K562 (cell line): Measurements from ENCODE around the gene IL10RB. TPM values are rescaled to one million over a fixed set of nuclear protein-coding genes. Genes with fewer than 3 reads are reported as not detected.

ENCODE experiments used
- ATF1 ChIP-seq, 2 experiments: fragments of 450-650 bp in 1 of 2; IDR thresholded peaks; 2 replicates each; pipeline ENCODE4 v1.6.1; 2016; ENCODE audit warnings: missing compliant biosample characterization in 1 of 2, missing genetic modification characterization in 1 of 2
- CREBBP ChIP-seq: IDR thresholded peaks from one replicate; pipeline ENCODE4 v1.6.1; 2012; ENCODE audit warnings: low read depth, mild to moderate bottlenecking, control low read depth, inconsistent platforms, low read length
- DNMT1 ChIP-seq: fragments of 450-650 bp; IDR thresholded peaks from 2 replicates; pipeline ENCODE4 v1.6.1; 2016; ENCODE audit warnings: antibody characterized with exemption, mild to moderate bottlenecking
- ETS2 ChIP-seq: IDR thresholded peaks from 2 replicates; pipeline ENCODE4 v1.6.1; 2016; ENCODE audit warnings: borderline replicate concordance, missing genetic modification characterization, mild to moderate bottlenecking, moderate library complexity, missing compliant biosample characterization; ENCODE audit not compliant: poor library complexity, severe bottlenecking
- FOXM1 ChIP-seq, 2 experiments: fragments of 450-650 bp in 1 of 2; sonication (generic) in 1 of 2; formaldehyde crosslinking in 1 of 2; IDR thresholded peaks; 2 replicates each; pipeline versions ENCODE4 v1.6.1 to v1.9.0; 2017 to 2022; ENCODE audit warnings: low read depth in 2 of 2, mild to moderate bottlenecking in 2 of 2, missing genetic modification reagents in 1 of 2, moderate library complexity in 1 of 2
- GTF2A2 ChIP-seq: IDR thresholded peaks from 2 replicates; pipeline ENCODE4 v1.6.1; 2016; ENCODE audit warnings: mild to moderate bottlenecking, missing genetic modification characterization, missing compliant biosample characterization
- HDAC8 ChIP-seq: fragments of 450-650 bp; IDR thresholded peaks from 2 replicates; pipeline ENCODE4 v1.6.1; 2016; ENCODE audit warnings: mild to moderate bottlenecking, missing genetic modification characterization, moderate library complexity, missing compliant biosample characterization
- HMGN3 ChIP-seq: IDR thresholded peaks from 2 replicates; pipeline ENCODE4 v1.6.1; 2011; ENCODE audit warnings: borderline replicate concordance, low read depth, mild to moderate bottlenecking, mixed read lengths, low read length; ENCODE audit not compliant: insufficient read length; ENCODE audit errors: extremely low read depth
- KLF1 ChIP-seq: fragments of 450-650 bp; IDR thresholded peaks from 2 replicates; pipeline ENCODE4 v1.6.1; 2016; ENCODE audit warnings: missing genetic modification characterization, missing compliant biosample characterization
- MEF2D ChIP-seq: conservative IDR thresholded peaks from 2 replicates; pipeline ENCODE4 v1.6.1; 2016; ENCODE audit warnings: low read depth, missing genetic modification characterization, missing compliant biosample characterization
- PCBP1 ChIP-seq: fragments of 200-400 bp; formaldehyde crosslinking; IDR thresholded peaks from 2 replicates; pipeline ENCODE4 v1.6.1; 2018; ENCODE audit warnings: mild to moderate bottlenecking, low read depth, low read length; ENCODE audit not compliant: poor library complexity, severe bottlenecking
- RAD21 ChIP-seq, 2 experiments: fragments of 250-450 bp in 1 of 2; fragments of 450-650 bp in 1 of 2; sonication (Bioruptor Pico) in 1 of 2; formaldehyde crosslinking in 1 of 2; IDR thresholded peaks in 1 of 2; conservative IDR thresholded peaks in 1 of 2; 2 replicates each; pipeline versions ENCODE4 v1.4.0 to v1.8.0; 2020 to 2022; ENCODE audit warnings: mild to moderate bottlenecking in 2 of 2, moderate library complexity in 1 of 2
- SRSF1 ChIP-seq: fragments of 200-400 bp; formaldehyde crosslinking; IDR thresholded peaks from 2 replicates; pipeline ENCODE4 v1.6.1; 2017; ENCODE audit warnings: mild to moderate bottlenecking, low read depth, low read length, moderate library complexity
- TEAD2 ChIP-seq: fragments of 450-650 bp; IDR thresholded peaks from 2 replicates; pipeline ENCODE4 v1.6.1; 2016; ENCODE audit warnings: missing genetic modification characterization, control low read depth, missing compliant biosample characterization
- ZBTB33 ChIP-seq: sonication (generic); formaldehyde crosslinking; IDR thresholded peaks from 2 replicates; pipeline ENCODE4 v1.8.1; 2023; ENCODE audit warnings: mild to moderate bottlenecking, missing genetic modification reagents
- ZNF407 ChIP-seq: fragments of 450-650 bp; IDR thresholded peaks from 2 replicates; pipeline ENCODE4 v1.6.1; 2016; ENCODE audit warnings: low read depth
- ZNF408 ChIP-seq: fragments of 250-450 bp; sonication (Bioruptor Pico); IDR thresholded peaks from 2 replicates; pipeline ENCODE4 v1.4.0; 2020; ENCODE audit warnings: low read depth, mild to moderate bottlenecking, moderate library complexity
- polyA plus RNA-seq, 8 experiments: library from polyadenylated mRNA; depleted of rRNA in 4 of 8; stranded (reverse) in 5 of 8; unstranded in 3 of 8; fragments of >200 nt; fragmentation: Nextera tagmentation in 2 of 8; fragmentation: Illumina TruSeq in 1 of 8; extraction: Ambion mirVana in 2 of 8; extraction: Trizol in 1 of 8; gene quantifications; 2 replicates each; pipeline versions ENCODE4 v1.2.1 to v1.2.3, GENCODE V29; 2011 to 2014; ENCODE audit warnings: inconsistent platforms in 1 of 8, missing spikeins in 1 of 8
- total RNA-seq, 7 experiments: library from RNA; depleted of rRNA in 6 of 7; stranded (reverse); fragments of >200 nt in 6 of 7; fragmentation: Illumina TruSeq in 2 of 7; extraction: Trizol in 2 of 7; gene quantifications; 2 replicates each; pipeline versions ENCODE4 v1.2.1 to v1.2.3, GENCODE V29; 2011 to 2021; ENCODE audit warnings: low replicate concordance in 1 of 7

Gene IL10RB
- total and polyA plus RNA-seq, 9 of the 15 experiments (the other 6 are each of a cell fraction or from before 2014, with no cell fraction given) = 10.9 to 33.8 (median 23.0) TPM

- TF ChIP-seq ATF1 (CRISPR knock-in tag; IDR thresholded peaks at IDR 0.05) (no peak), ATF1 (tag; IDR thresholded peaks at IDR 0.05) (no peak; the same call in 1 of the 2 replicates), FOXM1 (IDR thresholded peaks at IDR 0.05; ENCODE audit: low read depth) (no peak), FOXM1 (CRISPR knock-in tag; IDR thresholded peaks at IDR 0.05; ENCODE audit: low read depth) (0 out of 2 replicates have a peak, but pooled peaks have one; percentile 70), KLF1 (tag) (no peak), MEF2D (tag) (no peak), ZNF407 (no peak), ZNF408 (CRISPR knock-in tag) (no peak), HDAC8 (tag) (no peak), GTF2A2 (tag) (no peak), ETS2 (tag) (no peak), TEAD2 (tag) (no peak), RAD21 (CRISPR knock-in tag; conservative IDR thresholded peaks at IDR 0.05 in 1 of 2, IDR thresholded peaks at IDR 0.05 in 1 of 2) (no peak; a peak in 1 of 4 replicates), PCBP1 (peak; percentile 40), ZBTB33 (no peak), DNMT1 (no peak), CREBBP (no peak), HMGN3 (no peak), SRSF1 (no peak)
These were observed 36.2 kb upstream of the IL10RB start, which contains the start of gene IFNAR2 (continued) for GRCh38 chr21:33229784-33230544.
